COR-L47 (cell line): ENCODE measurements around the gene SPAG8.
A peak's percentile ranks its signal among the peaks of the same experiment; 100 is the strongest.

Experiments used
- DNase-seq: peaks from one replicate; lab custom pipeline; 2025; lab: John Stamatoyannopoulos, UW

Gene SPAG8

GRCh38 chr9:35771534-35771933 lies 40.5 kb downstream of the SPAG8 start:
- DNase-seq, result peak; percentile 89

GRCh38 chr9:35771075-35771433 lies 41.0 kb downstream of the SPAG8 start:
- no peak for DNase-seq

GRCh38 chr9:35769763-35770162 lies 42.3 kb downstream of the SPAG8 start:
- DNase-seq, result no peak

- DNase-seq, result no peak
Measured at GRCh38 chr9:35767458-35767857, 44.6 kb downstream of the SPAG8 start.

GRCh38 chr9:35766997-35767396 lies 45.1 kb downstream of the SPAG8 start:
- DNase-seq, result no peak

DNA sequence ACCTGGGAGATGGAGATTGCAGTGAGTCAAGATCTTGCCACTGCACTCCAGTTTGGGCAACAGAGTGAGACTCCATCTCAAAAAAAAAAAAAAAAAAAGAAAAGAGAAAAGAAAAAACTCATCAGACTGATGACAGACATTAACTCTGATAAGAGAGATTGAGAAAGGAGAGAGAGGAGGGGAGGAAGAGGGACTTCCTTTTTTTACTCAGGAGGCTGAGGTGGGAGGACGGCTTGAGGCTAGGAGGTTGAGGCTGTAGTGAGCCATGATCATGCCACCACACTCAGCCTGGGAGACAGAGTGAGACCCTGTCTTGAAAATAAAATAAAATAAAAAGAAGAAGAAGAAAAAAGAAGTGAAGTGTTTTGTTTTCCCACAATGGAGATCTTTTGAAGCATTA lies 48.3 kb downstream of the SPAG8 start:
- no peak for DNase-seq

- DNase-seq, result no peak
Measured at GRCh38 chr9:35763181-35763580, 48.9 kb downstream of the SPAG8 start.

- DNase-seq, result peak; percentile 41
Measured at GRCh38 chr9:35760651-35761050, 51.4 kb downstream of the SPAG8 start.

GRCh38 chr9:35759795-35760194 lies 52.3 kb downstream of the SPAG8 start:
- no peak for DNase-seq
